ENCODE data around the gene TRAP1. TPM values are rescaled to one million over a fixed set of nuclear protein-coding genes. Genes with fewer than 3 reads are reported as not detected.

Gene TRAP1
- polyA plus RNA-seq, 1 donor from 2014 or later: 73.0 TPM

GRCh38 chr16:3734758-3735221, 17.5 kb upstream of the TRAP1 start:
- Histone ChIP-seq H3K36me3 (ENCODE audit: insufficient read depth, low read length) (peaks cover 10% of the 10 kb centered on the region), H3K9me3 (ENCODE audit: low read length) (no peaks in the 10 kb centered on the region), H3K27ac (ENCODE audit: low read length) (no peak overlapping the region), H3K79me2 (replicated peaks; ENCODE audit: insufficient read depth, low read length) (no peaks in the 10 kb centered on the region), H4K20me1 (ENCODE audit: insufficient read depth) (no peaks in the 10 kb centered on the region), H3K9ac (ENCODE audit: low read length) (no peak overlapping the region), H3F3A (ENCODE audit: insufficient read depth, low read length, poor library complexity, severe bottlenecking) (no peaks in the 10 kb centered on the region), H3K4me3 (ENCODE audit: low read length) (no peak overlapping the region), H3K4me2 (ENCODE audit: low read length) (no peak overlapping the region), H2AFZ (ENCODE audit: low read depth, low read length) (no peak overlapping the region), H3K9me2 (ENCODE audit: insufficient read depth, low read length) (no peaks in the 10 kb centered on the region), H3K27me3 (ENCODE audit: insufficient read depth, low read depth, low read length) (no peaks in the 10 kb centered on the region)
- TF ChIP-seq EZH2 (IDR thresholded peaks at IDR 0.05; ENCODE audit: borderline replicate concordance, insufficient read depth, low read length, poor library complexity, severe bottlenecking) (no peak), TAF1 (IDR thresholded peaks at IDR 0.05; ENCODE audit: low read depth) (no peak), MXI1 (conservative IDR thresholded peaks at IDR 0.05; ENCODE audit: poor library complexity, severe bottlenecking) (no peak), CTCF (IDR thresholded peaks at IDR 0.05; ENCODE audit: poor library complexity, severe bottlenecking) (no peak), REST (IDR thresholded peaks at IDR 0.05; ENCODE audit: borderline replicate concordance) (no peak), SMC3 (conservative IDR thresholded peaks at IDR 0.05; ENCODE audit: poor library complexity) (no peak), EP300 (conservative IDR thresholded peaks at IDR 0.05; ENCODE audit: poor library complexity, severe bottlenecking) (no peak), POLR2AphosphoS5 (IDR thresholded peaks at IDR 0.05) (no peak), RAD21 (conservative IDR thresholded peaks at IDR 0.05) (no peak)

DNA sequence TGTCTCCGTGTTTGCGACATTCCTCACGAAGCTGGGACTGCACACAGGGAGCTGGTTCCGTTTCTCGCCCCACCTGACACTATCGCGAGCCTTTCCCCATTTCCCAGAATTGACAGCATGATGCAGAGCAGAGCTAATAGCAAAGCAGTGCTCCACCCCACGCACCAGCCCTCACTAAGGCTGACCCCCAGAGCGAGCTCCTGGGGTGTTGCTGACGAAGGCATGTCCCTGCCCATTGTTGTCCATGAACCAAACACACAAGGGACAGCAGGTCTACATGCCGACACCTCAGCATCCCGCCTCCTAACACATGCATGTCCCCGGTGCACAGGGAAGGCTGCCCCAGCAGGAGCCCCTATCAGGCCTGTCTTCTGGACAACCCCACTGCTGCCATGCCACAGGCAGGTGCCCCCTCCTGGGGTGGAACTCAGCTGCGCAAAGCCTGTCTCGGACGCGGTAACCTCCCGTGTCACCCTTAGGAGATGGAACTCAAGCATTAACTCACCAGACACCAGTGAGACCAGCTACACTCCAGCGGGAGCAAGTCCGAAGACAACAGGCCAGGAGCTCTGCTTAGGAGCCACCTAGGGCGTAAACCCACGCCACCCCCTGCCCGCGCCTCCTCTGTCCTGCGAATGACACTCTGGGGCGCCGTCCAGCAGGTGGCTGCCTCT, 16.9 kb upstream of the TRAP1 start:
- Histone ChIP-seq H4K20me1 (ENCODE audit: insufficient read depth) (no peaks in the 10 kb centered on the region), H3K27me3 (ENCODE audit: insufficient read depth, low read depth, low read length) (no peaks in the 10 kb centered on the region), H3K9me3 (ENCODE audit: low read length) (no peaks in the 10 kb centered on the region), H3K4me2 (ENCODE audit: low read length) (no peak overlapping the region), H3K36me3 (ENCODE audit: insufficient read depth, low read length) (peaks cover 4% of the 10 kb centered on the region), H3K4me3 (ENCODE audit: low read length) (no peak overlapping the region), H3F3A (ENCODE audit: insufficient read depth, low read length, poor library complexity, severe bottlenecking) (no peaks in the 10 kb centered on the region), H2AFZ (ENCODE audit: low read depth, low read length) (no peak overlapping the region), H3K79me2 (replicated peaks; ENCODE audit: insufficient read depth, low read length) (no peaks in the 10 kb centered on the region), H3K9me2 (ENCODE audit: insufficient read depth, low read length) (no peaks in the 10 kb centered on the region), H3K27ac (ENCODE audit: low read length) (no peak overlapping the region), H3K9ac (ENCODE audit: low read length) (no peak overlapping the region)
- TF ChIP-seq CTCF (IDR thresholded peaks at IDR 0.05; ENCODE audit: poor library complexity, severe bottlenecking) (no peak), TAF1 (IDR thresholded peaks at IDR 0.05; ENCODE audit: low read depth) (no peak), EP300 (conservative IDR thresholded peaks at IDR 0.05; ENCODE audit: poor library complexity, severe bottlenecking) (no peak), SMC3 (conservative IDR thresholded peaks at IDR 0.05; ENCODE audit: poor library complexity) (no peak), MXI1 (conservative IDR thresholded peaks at IDR 0.05; ENCODE audit: poor library complexity, severe bottlenecking) (no peak), RAD21 (conservative IDR thresholded peaks at IDR 0.05) (no peak), EZH2 (IDR thresholded peaks at IDR 0.05; ENCODE audit: borderline replicate concordance, insufficient read depth, low read length, poor library complexity, severe bottlenecking) (no peak), POLR2AphosphoS5 (IDR thresholded peaks at IDR 0.05) (no peak), REST (IDR thresholded peaks at IDR 0.05; ENCODE audit: borderline replicate concordance) (no peak)
